ENCODE results near the gene CASR.

CASR gene

GRCh38 chr3:122253581-122253980 is 70.1 kb downstream of the CASR start:
- no peak overlapping the region for H3K4me3 ChIP-seq (ENCODE audit: low read length in 2 of 2)
- H2BK5ac ChIP-seq (ENCODE audit: low read length) = no peak overlapping the region
- no peak overlapping the region for H3K9ac ChIP-seq (ENCODE audit: low read depth, low read length, poor library complexity)
- H2BK12ac ChIP-seq (ENCODE audit: low read length) = no peak overlapping the region
- no peak overlapping the region for H2AFZ ChIP-seq (ENCODE audit: low read length)
- H3K23ac ChIP-seq (ENCODE audit: low read depth, low read length, poor library complexity) = no peak overlapping the region
- peaks cover 0 to 3% (median 0%) of the 10 kb centered on the region in 3 experiments for H3K27me3 ChIP-seq (ENCODE audit: control insufficient read depth in 3 of 3, insufficient read depth in 3 of 3, low read depth in 1 of 3, low read length in 3 of 3)
- no peak overlapping the region for H3K4me2 ChIP-seq (ENCODE audit: insufficient read depth, low read length, poor library complexity, severe bottlenecking)
- H3K36me3 ChIP-seq (replicated peaks in 1 of 2; ENCODE audit: control insufficient read depth in 2 of 2, insufficient read depth in 2 of 2, low read length in 2 of 2) = no peaks in the 10 kb centered on the region
- no peak overlapping the region for H3K4ac ChIP-seq (ENCODE audit: low read length)
- no peaks in the 10 kb centered on the region for H3K79me1 ChIP-seq (ENCODE audit: low read depth, low read length)
- no peak overlapping the region for H2BK15ac ChIP-seq (ENCODE audit: low read length)
- no CpG with 5 or more reads among the region's 1 CpG for WGBS, 2 donors (ENCODE audit: extremely low coverage in 2 of 2, insufficient read length in 2 of 2, insufficient replicate concordance in 1 of 2)
- H4K91ac ChIP-seq (ENCODE audit: low read depth, low read length, poor library complexity) = no peak overlapping the region
- H3K9me3 ChIP-seq (replicated peaks in 1 of 2; ENCODE audit: control insufficient read depth in 2 of 2, insufficient read depth in 1 of 2, low read depth in 1 of 2, low read length in 2 of 2) = no peaks in the 10 kb centered on the region
- no peak overlapping the region for H3K27ac ChIP-seq (replicated peaks; ENCODE audit: low read length)
- H4K8ac ChIP-seq (ENCODE audit: low read depth, low read length) = no peak overlapping the region
- no peaks in the 10 kb centered on the region for H3K4me1 ChIP-seq (ENCODE audit: control insufficient read depth in 2 of 2, insufficient read depth in 1 of 2, low read depth in 1 of 2, low read length in 2 of 2)
- no peak overlapping the region for H3K14ac ChIP-seq (ENCODE audit: low read length)
- H2AK5ac ChIP-seq (ENCODE audit: low read depth, low read length) = no peak overlapping the region
- no peak overlapping the region for H3K18ac ChIP-seq (ENCODE audit: low read length)
- no peak for DNase-seq (ENCODE audit: low spot score)
- H2BK120ac ChIP-seq (ENCODE audit: low read depth, low read length) = no peak overlapping the region

DNA sequence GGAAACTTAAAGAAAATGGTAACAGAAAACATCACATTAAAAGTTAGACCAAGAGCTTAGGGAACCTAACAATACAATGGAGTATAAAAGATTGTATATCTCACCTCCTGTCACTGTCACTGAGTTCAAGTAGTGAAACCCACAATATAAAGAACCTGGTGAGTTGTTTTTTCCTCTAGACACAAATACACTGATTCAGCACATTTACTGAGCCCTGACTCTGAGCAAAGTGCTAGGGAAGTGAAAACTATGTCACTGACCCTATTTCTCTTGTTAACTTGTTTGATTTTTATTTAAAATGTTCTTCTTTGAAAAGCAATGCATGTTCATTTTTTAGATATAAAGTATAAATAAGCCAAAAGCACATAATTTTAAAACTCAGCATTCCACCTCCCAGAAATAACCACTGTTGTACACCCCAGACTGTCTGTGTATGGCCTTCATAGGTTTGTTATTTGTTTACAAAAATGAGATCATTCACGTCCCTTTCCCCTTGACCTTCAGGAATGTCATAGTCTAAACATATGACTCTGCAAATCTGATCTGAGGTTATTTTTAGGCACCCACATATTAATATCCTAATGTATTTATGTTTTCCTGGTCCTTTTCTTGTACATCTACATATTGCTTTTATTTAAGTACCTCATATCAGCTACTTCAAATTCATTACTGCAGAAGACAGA is 72.4 kb downstream of the CASR start:
- H2AK5ac ChIP-seq (ENCODE audit: low read depth, low read length) = no peak overlapping the region
- H3K4me3 ChIP-seq (ENCODE audit: low read length in 2 of 2) = no peak overlapping the region
- no peak overlapping the region for H2BK15ac ChIP-seq (ENCODE audit: low read length)
- H3K4me2 ChIP-seq (ENCODE audit: insufficient read depth, low read length, poor library complexity, severe bottlenecking) = no peak overlapping the region
- no peak overlapping the region for H3K9ac ChIP-seq (ENCODE audit: low read depth, low read length, poor library complexity)
- DNase-seq (ENCODE audit: low spot score) = no peak
- no peak overlapping the region for H4K8ac ChIP-seq (ENCODE audit: low read depth, low read length)
- no CpG with 5 or more reads among the region's 1 CpG for WGBS, 2 donors (ENCODE audit: extremely low coverage in 2 of 2, insufficient read length in 2 of 2, insufficient replicate concordance in 1 of 2)
- no peak overlapping the region for H2BK5ac ChIP-seq (ENCODE audit: low read length)
- H3K36me3 ChIP-seq (replicated peaks in 1 of 2; ENCODE audit: control insufficient read depth in 2 of 2, insufficient read depth in 2 of 2, low read length in 2 of 2) = no peaks in the 10 kb centered on the region
- no peak overlapping the region for H3K27ac ChIP-seq (replicated peaks; ENCODE audit: low read length)
- H3K9me3 ChIP-seq (replicated peaks in 1 of 2; ENCODE audit: control insufficient read depth in 2 of 2, insufficient read depth in 1 of 2, low read depth in 1 of 2, low read length in 2 of 2) = no peaks in the 10 kb centered on the region
- H3K23ac ChIP-seq (ENCODE audit: low read depth, low read length, poor library complexity) = no peak overlapping the region
- H3K18ac ChIP-seq (ENCODE audit: low read length) = no peak overlapping the region
- H3K27me3 ChIP-seq (ENCODE audit: control insufficient read depth in 3 of 3, insufficient read depth in 3 of 3, low read depth in 1 of 3, low read length in 3 of 3) = peaks cover 0 to 3% (median 0%) of the 10 kb centered on the region in 3 experiments
- no peak overlapping the region for H4K91ac ChIP-seq (ENCODE audit: low read depth, low read length, poor library complexity)
- H3K4me1 ChIP-seq (ENCODE audit: control insufficient read depth in 2 of 2, insufficient read depth in 1 of 2, low read depth in 1 of 2, low read length in 2 of 2) = no peaks in the 10 kb centered on the region
- H2BK120ac ChIP-seq (ENCODE audit: low read depth, low read length) = no peak overlapping the region
- no peak overlapping the region for H3K4ac ChIP-seq (ENCODE audit: low read length)
- no peak overlapping the region for H2AFZ ChIP-seq (ENCODE audit: low read length)
- H3K14ac ChIP-seq (ENCODE audit: low read length) = no peak overlapping the region
- H2BK12ac ChIP-seq (ENCODE audit: low read length) = no peak overlapping the region
- H3K79me1 ChIP-seq (ENCODE audit: low read depth, low read length) = no peaks in the 10 kb centered on the region

DNA sequence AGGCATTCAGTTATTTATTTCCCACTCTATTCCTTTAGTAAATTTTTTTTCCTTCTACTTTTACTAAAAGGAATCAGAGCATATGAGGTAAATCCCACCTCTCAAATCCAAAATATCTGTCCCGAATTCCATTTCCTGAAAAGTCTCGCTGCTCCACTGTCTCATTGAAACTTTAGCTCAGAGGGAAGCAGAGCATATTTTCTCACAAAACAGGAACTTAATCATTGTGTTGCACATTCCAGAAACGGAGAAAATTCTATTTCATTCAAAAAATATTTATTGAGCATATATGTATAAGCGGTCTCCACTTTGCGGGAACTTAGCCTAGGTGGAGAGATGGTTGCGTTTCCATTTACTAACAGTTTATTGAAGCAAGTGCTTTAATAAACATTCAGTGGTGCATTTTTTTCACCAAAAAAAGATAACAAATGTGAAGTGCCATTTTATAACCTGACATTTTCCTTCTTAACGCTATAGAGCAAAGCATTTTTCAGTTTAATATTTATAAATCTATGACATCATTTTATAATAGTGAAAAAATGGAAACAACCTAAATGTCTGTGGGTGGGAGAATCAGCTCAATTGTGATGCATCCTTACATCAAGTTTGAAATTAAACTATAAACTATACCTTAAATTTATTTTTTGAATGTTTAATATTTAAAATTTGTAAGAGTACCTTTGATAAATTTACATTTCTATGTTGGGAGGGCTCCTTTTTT is 74.3 kb downstream of the CASR start:
- no peak overlapping the region for H4K91ac ChIP-seq (ENCODE audit: low read depth, low read length, poor library complexity)
- no peak overlapping the region for H3K9ac ChIP-seq (ENCODE audit: low read depth, low read length, poor library complexity)
- no CpG with 5 or more reads among the region's 7 CpGs for WGBS, 2 donors (ENCODE audit: extremely low coverage in 2 of 2, insufficient read length in 2 of 2, insufficient replicate concordance in 1 of 2)
- H2BK12ac ChIP-seq (ENCODE audit: low read length) = no peak overlapping the region
- H3K4me1 ChIP-seq (ENCODE audit: control insufficient read depth in 2 of 2, insufficient read depth in 1 of 2, low read depth in 1 of 2, low read length in 2 of 2) = no peaks in the 10 kb centered on the region
- H3K27me3 ChIP-seq (ENCODE audit: control insufficient read depth in 3 of 3, insufficient read depth in 3 of 3, low read depth in 1 of 3, low read length in 3 of 3) = peaks cover 0 to 3% (median 0%) of the 10 kb centered on the region in 3 experiments
- H3K14ac ChIP-seq (ENCODE audit: low read length) = no peak overlapping the region
- no peak overlapping the region for H3K4me3 ChIP-seq (ENCODE audit: low read length in 2 of 2)
- no peak overlapping the region for H3K23ac ChIP-seq (ENCODE audit: low read depth, low read length, poor library complexity)
- H3K36me3 ChIP-seq (replicated peaks in 1 of 2; ENCODE audit: control insufficient read depth in 2 of 2, insufficient read depth in 2 of 2, low read length in 2 of 2) = no peaks in the 10 kb centered on the region
- H3K18ac ChIP-seq (ENCODE audit: low read length) = no peak overlapping the region
- no peak overlapping the region for H3K4me2 ChIP-seq (ENCODE audit: insufficient read depth, low read length, poor library complexity, severe bottlenecking)
- no peak overlapping the region for H2AK5ac ChIP-seq (ENCODE audit: low read depth, low read length)
- H3K27ac ChIP-seq (replicated peaks; ENCODE audit: low read length) = no peak overlapping the region
- DNase-seq (ENCODE audit: low spot score) = no peak
- no peak overlapping the region for H2BK5ac ChIP-seq (ENCODE audit: low read length)
- H3K79me1 ChIP-seq (ENCODE audit: low read depth, low read length) = no peaks in the 10 kb centered on the region
- no peak overlapping the region for H2BK15ac ChIP-seq (ENCODE audit: low read length)
- H3K9me3 ChIP-seq (replicated peaks in 1 of 2; ENCODE audit: control insufficient read depth in 2 of 2, insufficient read depth in 1 of 2, low read depth in 1 of 2, low read length in 2 of 2) = no peaks in the 10 kb centered on the region
- H3K4ac ChIP-seq (ENCODE audit: low read length) = no peak overlapping the region
- no peak overlapping the region for H4K8ac ChIP-seq (ENCODE audit: low read depth, low read length)
- H2BK120ac ChIP-seq (ENCODE audit: low read depth, low read length) = no peak overlapping the region
- no peak overlapping the region for H2AFZ ChIP-seq (ENCODE audit: low read length)

- Histone ChIP-seq H3K14ac (ENCODE audit: low read length) (no peak overlapping the region), H3K27me3 (ENCODE audit: control insufficient read depth in 3 of 3, insufficient read depth in 3 of 3, low read depth in 1 of 3, low read length in 3 of 3) (peaks cover 0 to 3% (median 0%) of the 10 kb centered on the region in 3 experiments), H3K36me3 (replicated peaks in 1 of 2; ENCODE audit: control insufficient read depth in 2 of 2, insufficient read depth in 2 of 2, low read length in 2 of 2) (no peaks in the 10 kb centered on the region), H3K4me2 (ENCODE audit: insufficient read depth, low read length, poor library complexity, severe bottlenecking) (no peak overlapping the region), H2BK5ac (ENCODE audit: low read length) (no peak overlapping the region), H2BK15ac (ENCODE audit: low read length) (no peak overlapping the region), H2AFZ (ENCODE audit: low read length) (peak overlapping the region; percentile 18), H2BK12ac (ENCODE audit: low read length) (no peak overlapping the region), H2BK120ac (ENCODE audit: low read depth, low read length) (no peak overlapping the region), H4K91ac (ENCODE audit: low read depth, low read length, poor library complexity) (no peak overlapping the region), H4K8ac (ENCODE audit: low read depth, low read length) (no peak overlapping the region), H3K4ac (ENCODE audit: low read length) (no peak overlapping the region), H3K9ac (ENCODE audit: low read depth, low read length, poor library complexity) (no peak overlapping the region), H3K23ac (ENCODE audit: low read depth, low read length, poor library complexity) (no peak overlapping the region), H3K79me1 (ENCODE audit: low read depth, low read length) (no peaks in the 10 kb centered on the region), H3K27ac (replicated peaks; ENCODE audit: low read length) (no peak overlapping the region), H3K9me3 (replicated peaks in 1 of 2; ENCODE audit: control insufficient read depth in 2 of 2, insufficient read depth in 1 of 2, low read depth in 1 of 2, low read length in 2 of 2) (no peaks in the 10 kb centered on the region), H3K4me3 (ENCODE audit: low read length in 2 of 2) (no peak overlapping the region), H2AK5ac (ENCODE audit: low read depth, low read length) (no peak overlapping the region), H3K4me1 (ENCODE audit: control insufficient read depth in 2 of 2, insufficient read depth in 1 of 2, low read depth in 1 of 2, low read length in 2 of 2) (no peaks in the 10 kb centered on the region), H3K18ac (ENCODE audit: low read length) (no peak overlapping the region)
- WGBS, 2 donors (ENCODE audit: extremely low coverage in 2 of 2, insufficient read length in 2 of 2, insufficient replicate concordance in 1 of 2) = no CpG with 5 or more reads among the region's 7 CpGs
- peak; percentile 49 for DNase-seq (ENCODE audit: low spot score)
These were observed 75.4 kb downstream of the CASR start for GRCh38 chr3:122258757-122259371.

Data from neuronal stem cell (in vitro differentiated cells).